NT2/D1 (cell line): Measurements from ENCODE around the gene MAP3K20.

Source experiments
- SUZ12 ChIP-seq: IDR thresholded peaks from 2 replicates; pipeline ENCODE4 v1.6.1; 2011; ENCODE audit not compliant: insufficient read length, insufficient read depth; ENCODE audit errors: extremely low read depth
- YY1 ChIP-seq: IDR thresholded peaks from 2 replicates; pipeline ENCODE4 v1.6.1; 2011; ENCODE audit not compliant: insufficient read length, insufficient read depth
- ZNF274 ChIP-seq: IDR thresholded peaks from 2 replicates; pipeline ENCODE4 v1.6.1; 2011; ENCODE audit warnings: mild to moderate bottlenecking, low read depth, low read length

GRCh38 chr2:173090973-173091660 lies 15.5 kb downstream of the MAP3K20 start:
- TF ChIP-seq YY1 = no peak
- no peak for TF ChIP-seq ZNF274
- TF ChIP-seq SUZ12 = no peak
